AG09319 (cell line): ENCODE measurements around the gene GPC1.

Source experiments
- DNase-seq: peaks from one replicate; pipeline ENCODE4 v3.0.0-alpha.2; 2010; ENCODE audit warnings: low read depth; ENCODE audit errors: extremely low read depth
- TF ChIP-seq, protein P1 (sequence below): IDR thresholded peaks from 2 replicates; pipeline ENCODE4 v1.5.1; 2011; ENCODE audit warnings: low read depth, mild to moderate bottlenecking, inconsistent platforms, low read length, moderate library complexity

The GPC1 gene

DNA sequence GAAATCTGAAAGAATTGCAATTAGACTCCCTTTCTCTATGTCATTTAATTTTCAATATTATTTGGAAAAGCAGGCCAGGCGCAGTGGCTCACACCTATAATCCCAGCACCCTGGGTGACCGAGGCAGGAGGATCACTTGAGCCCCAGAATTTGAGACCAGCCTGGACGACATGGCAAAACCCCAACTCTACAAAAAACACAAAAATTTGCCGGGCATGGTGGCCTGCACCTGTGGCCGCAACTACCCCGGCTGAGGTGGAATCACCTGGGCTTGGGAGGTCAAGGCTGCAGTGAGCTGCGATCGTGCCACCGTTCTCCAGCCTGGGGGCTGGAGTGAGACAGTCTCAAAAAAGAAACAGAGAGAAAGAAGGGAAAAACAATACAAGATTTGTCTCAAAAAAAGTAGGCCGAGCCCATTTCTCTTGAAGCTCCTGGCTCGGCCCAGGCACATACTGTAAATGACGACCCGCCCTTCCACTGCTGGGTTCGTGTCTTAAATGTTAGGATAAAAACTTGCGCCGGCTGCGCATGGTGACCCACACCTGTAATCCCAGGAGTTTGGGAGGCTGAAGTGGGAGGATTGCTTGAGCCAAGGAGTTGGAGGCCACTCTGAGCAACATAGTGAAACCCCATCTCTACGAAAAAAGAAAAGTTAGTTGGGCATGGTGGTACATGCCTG, 31.1 kb upstream of the GPC1 start:
- DNase-seq: no peak
- TF ChIP-seq, protein P1, sequence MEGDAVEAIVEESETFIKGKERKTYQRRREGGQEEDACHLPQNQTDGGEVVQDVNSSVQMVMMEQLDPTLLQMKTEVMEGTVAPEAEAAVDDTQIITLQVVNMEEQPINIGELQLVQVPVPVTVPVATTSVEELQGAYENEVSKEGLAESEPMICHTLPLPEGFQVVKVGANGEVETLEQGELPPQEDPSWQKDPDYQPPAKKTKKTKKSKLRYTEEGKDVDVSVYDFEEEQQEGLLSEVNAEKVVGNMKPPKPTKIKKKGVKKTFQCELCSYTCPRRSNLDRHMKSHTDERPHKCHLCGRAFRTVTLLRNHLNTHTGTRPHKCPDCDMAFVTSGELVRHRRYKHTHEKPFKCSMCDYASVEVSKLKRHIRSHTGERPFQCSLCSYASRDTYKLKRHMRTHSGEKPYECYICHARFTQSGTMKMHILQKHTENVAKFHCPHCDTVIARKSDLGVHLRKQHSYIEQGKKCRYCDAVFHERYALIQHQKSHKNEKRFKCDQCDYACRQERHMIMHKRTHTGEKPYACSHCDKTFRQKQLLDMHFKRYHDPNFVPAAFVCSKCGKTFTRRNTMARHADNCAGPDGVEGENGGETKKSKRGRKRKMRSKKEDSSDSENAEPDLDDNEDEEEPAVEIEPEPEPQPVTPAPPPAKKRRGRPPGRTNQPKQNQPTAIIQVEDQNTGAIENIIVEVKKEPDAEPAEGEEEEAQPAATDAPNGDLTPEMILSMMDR: no peak

DNA sequence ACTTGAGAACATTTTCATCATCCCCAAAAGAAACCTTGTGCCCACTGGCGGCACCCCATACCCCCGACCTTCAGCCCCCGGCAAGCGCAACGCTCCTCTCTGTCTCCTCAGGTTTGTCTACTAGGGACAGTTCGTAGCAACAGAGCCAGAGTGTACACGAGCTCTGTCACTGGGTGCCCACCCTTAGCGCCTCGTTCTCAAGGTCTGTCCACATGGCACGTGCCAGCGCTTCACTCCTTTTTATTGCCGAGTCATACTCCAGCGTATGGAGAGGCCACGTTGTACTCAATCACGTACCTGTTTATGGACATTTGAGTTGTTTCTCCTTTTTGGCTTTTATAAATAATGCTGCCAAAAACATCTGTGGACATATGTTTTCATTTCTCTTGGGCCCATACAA, 30.3 kb upstream of the GPC1 start:
- TF ChIP-seq, protein P1: no peak
- DNase-seq: no peak

DNA sequence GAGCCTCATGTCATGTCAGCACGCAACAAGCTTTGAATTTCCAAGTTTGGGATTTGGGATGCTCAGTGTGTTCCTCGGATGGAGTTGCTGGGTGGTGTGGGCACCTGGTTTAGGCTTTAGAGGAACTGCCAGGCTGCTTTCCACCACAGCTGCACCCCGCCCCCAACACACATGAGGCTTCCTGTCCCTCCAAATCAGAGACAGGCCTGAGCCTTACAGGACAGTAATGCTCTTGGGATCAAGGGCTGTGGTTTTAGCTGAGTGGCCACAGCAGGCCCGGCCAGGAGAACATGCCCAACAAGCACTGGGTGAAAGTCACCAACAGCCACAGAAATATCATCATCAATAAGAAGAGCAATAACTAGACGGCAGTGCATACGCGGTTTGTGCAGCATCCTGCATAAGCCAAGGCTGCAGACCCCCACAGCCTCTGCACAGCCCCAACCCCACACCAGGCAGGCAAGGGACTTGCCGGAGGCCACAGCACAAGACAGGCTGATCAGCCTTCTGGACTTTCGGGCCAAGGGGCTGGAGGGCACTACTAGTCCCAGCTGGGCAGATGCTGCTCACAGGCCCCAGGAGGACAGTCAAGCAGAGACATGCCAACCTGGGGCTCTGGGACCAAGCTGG, 29.7 kb upstream of the GPC1 start:
- TF ChIP-seq, protein P1: no peak
- DNase-seq: no peak

DNA sequence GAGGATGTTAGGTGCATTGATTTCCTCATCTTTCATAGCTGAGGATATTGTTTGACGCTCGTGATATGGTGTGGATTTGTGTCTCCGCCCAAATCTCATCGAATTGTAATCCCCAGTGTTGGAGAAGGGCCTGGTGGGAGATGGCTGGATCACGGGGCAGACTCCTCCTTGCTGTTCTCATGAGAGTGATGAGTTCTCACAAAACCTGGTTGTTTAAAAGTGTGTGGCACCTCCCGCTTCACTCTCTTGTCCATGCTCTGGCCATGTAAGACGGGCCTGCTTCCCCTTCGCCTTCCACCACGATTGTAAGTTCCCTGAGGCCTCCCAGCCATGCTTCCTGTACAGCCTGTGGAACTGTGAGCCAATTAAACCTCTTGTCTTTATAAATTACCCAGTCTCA, 28.4 kb upstream of the GPC1 start:
- no peak for DNase-seq
- TF ChIP-seq, protein P1: no peak

DNA sequence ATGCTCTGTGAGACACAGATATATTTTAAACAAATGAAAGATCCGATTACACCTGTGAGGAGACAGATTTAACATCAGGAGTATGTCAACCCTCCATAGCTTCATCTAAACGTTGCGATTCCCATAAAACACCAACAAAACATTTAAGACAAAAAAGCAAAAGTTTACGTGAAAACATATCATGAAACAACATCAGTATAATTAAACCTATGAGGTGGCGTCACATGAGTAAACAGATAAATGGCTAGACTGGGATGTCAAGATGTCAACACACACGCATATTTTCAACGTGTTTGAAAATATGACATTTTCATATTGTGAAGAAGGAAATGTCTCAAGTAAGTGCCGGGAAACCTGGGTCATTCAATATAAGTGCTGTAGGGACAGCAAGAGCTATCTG, 25.5 kb upstream of the GPC1 start:
- TF ChIP-seq, protein P1: no peak
- DNase-seq: no peak

DNA sequence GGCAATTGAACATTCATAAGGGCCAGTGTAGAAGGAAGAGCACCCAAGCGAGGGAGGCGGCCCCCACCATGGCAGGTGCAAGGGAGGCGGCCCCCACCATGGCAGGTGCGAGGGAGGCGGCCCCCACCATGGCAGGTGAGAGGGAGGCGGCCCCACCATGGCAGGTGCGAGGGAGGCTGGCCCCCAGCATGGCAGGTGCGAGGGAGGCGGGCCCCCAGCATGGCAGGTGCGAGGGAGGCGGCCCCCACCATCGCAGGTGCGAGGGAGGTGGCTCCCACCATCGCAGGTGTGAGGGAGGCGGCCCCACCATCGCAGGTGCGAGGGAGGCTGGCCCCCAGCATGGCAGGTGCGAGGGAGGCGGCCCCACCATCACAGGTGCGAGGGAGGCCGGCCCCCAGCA, 24.7 kb upstream of the GPC1 start:
- TF ChIP-seq, protein P1: no peak

DNA sequence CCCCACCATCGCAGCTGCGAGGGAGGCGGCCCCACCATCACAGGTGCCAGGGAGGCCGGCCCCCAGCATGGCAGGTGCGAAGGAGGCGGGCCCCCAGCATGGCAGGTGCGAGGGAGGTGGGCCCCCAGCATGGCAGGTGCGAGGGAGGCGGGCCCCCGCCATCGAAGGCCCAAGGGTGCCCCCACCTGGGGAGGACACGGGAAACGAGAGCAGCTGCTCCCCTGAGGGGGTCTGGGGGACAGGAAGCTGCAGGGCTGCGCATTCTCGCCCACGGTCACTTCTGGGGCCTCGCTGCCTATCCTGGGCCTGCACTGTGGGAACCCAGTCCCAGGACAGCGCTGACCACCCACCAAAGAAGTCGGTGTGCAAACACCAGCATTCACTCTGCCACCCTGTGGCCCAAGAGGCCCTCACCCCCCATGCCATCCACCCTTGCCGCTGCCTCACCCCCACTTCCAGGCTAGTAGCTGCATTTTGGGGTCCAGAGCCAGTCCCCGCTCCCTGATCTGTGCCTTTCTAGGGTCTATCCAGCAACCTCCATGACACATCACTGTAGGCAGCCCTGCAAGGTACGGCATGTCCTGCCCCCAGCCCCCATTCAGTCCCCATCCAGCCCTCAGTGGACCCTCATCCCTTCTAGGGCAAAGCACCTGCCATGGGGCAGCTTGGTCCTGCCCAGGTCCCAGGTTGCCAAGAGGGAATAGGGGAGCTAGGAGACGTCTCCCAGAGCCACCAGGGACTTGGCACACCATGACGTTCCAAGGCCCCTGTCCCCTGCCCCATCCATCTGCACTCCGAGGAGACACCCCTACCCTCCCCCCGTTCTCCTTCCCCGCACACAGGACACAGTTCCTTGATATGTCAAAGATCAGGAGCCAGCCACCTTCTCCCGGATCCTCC, 24.0 kb upstream of the GPC1 start:
- no peak for DNase-seq
- TF ChIP-seq, protein P1: no peak

More for the DNA sequence above, 24.7 kb upstream of the GPC1 start:
- no peak for DNase-seq
